Activated CD4-positive, alpha-beta T cell treated with anti-CD3 and anti-CD28 coated beads, Interleukin-10, Interleukin-2, amounts not matched to agents 100 ng/mL and 50 ng/mL, durations not matched to agents 16 hours and 8 hours (primary cell): ENCODE results near the gene LBHD1.
"Not testable (repeated sequence)": the region's sequence is repeated elsewhere in the genome, so short reads cannot be mapped to it uniquely, and the experiment has no call there.

Experiments
- DNase-seq: peaks from one replicate; pipeline ENCODE4 v3.0.0-alpha.2; 2020

The LBHD1 gene

GRCh38 chr11:62671608-62672389 lies at the start of gene LBHD1, which contains the start of gene UQCC3:
TSS of gene LBHD1 (minus strand) at chr11:62672267. CDS start at chr11:62670031, 2,236 bp downstream.
TSS of gene UQCC3 (plus strand) at chr11:62671673. CDS start at chr11:62671746, 73 bp downstream.
- DNase-seq = peak; percentile 97

DNA sequence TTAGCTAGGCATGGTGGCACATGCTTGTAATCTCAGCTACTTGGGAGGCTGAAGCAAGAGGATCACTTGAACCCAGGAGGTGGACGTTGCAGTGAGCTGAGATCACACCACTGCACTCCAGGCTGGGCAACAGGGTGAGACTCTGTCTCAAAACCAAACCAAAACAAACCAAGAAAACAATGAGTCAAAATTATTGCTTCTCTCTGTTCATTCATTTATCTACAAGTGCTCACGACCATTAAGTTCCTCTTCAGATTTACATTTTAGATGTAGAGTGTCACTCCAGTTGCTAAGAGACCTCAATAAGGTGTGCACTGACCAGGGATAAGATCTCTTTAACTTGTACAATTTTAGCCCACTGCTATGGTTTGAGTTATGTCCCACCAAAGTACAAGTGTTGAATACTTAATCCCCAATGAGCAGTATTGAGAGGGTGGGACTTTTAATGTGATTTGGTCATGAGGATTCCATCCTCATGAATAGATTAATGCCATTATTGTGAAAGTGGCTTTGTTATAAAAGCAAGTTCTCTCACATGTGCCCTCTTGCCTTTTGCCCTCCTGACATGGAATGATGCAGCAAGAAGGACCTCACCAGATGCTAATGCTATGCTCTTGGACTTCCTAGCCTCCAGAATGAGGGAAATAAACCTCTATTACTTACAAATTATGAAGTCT lies 47.4 kb upstream of the LBHD1 start:
- DNase-seq = peak; percentile 40

- DNase-seq = no peak
These were observed 44.7 kb upstream of the LBHD1 start for GRCh38 chr11:62716816-62717215.

- no peak for DNase-seq
These were observed 44.1 kb upstream of the LBHD1 start for GRCh38 chr11:62716206-62716605.

DNA sequence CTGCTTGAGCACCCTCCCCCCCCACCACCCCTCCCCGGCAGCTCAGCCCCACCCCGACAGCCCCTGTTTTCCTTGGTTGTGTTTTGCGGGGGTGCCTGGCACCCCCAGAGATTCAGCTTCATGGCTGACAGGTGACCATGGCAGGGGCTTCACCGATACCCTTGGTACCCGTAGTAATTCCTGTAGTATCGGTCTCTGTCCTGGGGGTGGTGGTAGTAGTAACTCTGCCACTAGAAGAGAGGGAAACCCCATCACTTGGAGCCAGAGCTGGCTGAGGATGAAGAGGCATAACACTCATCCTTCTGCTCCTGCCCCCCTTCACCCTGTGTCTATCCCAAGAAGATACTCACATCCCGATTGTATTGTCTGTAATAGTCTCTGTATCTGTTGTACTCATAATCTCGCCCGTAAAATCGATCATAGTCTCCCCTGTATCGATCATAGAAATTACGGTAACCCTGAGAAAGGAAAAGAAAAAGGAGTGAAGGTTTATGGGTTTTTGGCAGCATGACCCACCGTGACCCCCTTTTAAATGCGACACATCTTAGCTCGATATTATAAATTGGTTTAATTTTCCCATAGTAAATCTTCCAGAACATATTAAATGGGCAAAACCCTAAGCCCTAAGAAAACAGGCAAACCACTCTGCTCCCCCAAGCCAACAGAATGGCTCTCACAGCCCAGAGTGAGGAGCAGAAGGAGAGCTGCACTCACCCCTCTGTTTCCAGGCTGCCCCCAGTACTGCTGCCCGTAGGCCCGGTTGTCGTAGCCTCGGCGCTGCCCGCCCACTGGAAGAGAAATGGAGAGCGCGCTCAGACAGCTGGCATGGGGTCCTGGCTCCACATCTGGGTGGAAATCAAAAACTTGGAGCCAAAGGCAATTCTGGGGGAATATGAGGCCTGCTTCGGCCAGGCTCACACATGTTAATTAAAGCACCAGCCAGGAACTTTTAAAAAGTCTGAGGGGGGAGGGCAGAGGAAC lies 43.4 kb upstream of the LBHD1 start:
- DNase-seq = no peak

- no peak for DNase-seq
These were observed 41.3 kb upstream of the LBHD1 start for GRCh38 chr11:62713343-62713742.

DNA sequence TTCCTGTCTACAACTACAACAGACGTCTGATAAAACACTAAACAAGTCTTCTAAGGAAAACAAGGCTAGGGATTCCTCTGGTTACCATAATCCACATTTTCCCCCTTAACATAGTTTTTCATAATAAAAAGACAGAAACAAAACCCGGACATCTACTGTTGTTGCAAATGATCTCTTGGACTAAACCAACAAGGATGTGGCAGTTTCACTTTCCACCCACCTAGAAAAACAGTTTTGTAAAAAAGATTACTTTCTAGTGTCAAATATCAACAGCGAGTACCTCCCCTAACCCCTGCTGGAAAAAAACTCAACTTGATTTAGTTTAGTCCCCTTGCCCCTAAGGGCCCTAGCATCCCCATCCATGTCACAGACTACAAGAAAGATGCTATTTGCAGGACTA lies 40.8 kb upstream of the LBHD1 start:
- no peak for DNase-seq

DNA sequence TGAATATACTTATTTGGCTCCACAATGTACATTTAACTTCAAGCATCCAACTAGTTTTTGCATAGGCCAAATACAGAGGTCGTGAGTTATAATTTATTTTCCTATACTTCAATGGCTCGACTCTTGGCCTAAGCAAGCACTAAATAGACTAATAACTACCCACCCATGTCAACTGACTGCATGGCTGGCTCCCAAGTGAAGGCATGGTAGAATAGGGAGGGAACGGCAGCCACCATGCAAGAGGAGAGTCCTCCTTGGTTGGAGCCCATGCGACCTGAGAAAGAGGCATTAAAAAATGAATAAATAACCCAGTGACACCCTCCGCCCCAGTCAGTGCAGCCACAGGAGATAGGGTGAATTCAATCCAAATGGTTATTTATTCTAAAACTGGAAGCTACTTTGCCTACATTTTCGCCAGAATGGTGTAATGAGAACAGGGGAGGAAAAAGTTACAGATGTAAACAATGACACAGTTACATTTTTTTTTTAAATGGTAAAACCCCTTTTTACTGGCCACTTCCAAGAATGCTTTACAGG lies 40.3 kb upstream of the LBHD1 start:
- DNase-seq = no peak

DNA sequence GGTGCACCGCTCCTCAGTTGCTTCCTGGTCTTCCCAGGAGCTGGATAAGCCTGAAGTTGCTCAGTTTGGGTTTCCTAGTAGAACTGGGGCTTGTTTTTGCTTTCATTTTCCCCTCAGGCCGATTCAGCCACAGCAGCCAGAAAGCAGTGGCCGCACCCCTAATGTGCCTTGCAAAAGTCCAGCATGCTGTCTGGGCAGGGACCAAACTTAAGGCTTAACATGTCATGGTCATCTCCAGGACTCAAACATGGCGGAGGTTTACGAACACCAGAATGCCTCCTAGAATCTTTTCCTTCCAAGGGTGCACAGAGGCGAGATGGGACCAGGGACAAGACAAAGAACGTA lies 37.9 kb upstream of the LBHD1 start:
- no peak for DNase-seq

DNA sequence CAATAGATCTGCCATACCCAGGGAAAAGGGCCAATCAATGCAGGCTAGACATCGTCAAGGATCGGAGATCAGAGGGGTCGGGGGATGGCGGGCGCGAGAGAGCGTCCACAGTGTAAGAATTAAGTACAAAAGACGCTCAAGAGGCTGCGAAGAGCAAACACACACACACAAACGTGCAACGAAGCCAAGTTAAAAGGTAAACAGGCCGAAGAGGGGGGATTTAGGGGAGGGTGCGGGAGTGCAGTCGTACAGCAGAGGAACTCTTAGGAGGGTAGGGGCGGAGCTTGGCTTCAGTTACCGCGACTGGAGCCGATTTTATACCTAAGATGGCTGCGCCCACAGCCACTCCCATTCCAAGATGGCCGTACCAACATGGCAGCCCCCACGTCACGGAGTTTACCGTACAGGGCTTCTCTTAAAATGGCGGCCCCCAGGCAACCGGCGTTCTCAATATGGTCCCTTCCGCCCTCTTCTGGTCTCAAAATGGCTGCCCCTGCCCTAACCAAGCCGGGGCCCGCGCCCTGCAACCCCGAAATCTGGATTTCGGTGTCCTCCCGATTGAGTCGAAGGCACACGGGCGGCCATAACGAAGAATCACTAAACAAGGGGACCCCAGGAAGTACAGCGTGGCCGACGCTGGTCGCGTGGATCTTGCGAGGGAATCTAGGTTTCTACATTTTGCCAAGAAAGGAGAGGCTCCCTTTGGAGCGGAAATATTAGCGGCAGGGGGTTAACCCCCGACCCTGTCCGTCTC lies 37.4 kb upstream of the LBHD1 start:
- peak; percentile 98 for DNase-seq

DNA sequence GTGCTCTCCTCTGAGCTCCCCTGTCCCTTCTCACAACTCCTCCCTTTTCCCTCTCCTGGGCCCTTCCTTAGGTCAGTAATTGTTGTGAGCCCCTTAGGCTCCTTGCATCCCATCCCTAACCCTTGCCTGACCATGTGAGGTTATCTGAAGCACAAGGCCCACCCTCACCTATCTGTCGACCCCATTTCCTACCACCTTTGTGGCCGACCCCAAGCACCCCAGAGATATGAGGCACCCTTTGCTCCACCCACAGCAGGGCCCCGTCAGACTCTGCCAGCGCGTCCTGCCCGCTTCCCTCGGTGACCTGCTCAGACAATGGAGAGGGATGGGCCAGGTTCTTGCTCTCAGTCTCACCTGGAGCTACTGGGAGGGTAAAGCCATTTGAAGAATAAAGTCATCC lies 36.7 kb upstream of the LBHD1 start:
- DNase-seq = peak; percentile 43

GRCh38 chr11:62708392-62708791 lies 36.3 kb upstream of the LBHD1 start:
- DNase-seq = no peak

- DNase-seq = no peak
These were observed 35.3 kb upstream of the LBHD1 start, which contains the start of the genes BSCL2 and GNG3 for GRCh38 chr11:62707277-62707861. TSS of gene BSCL2 (minus strand) at chr11:62707424. CDS start at chr11:62707195, 229 bp downstream. TSS of gene GNG3 (plus strand) at chr11:62707676. CDS start at chr11:62708296, 620 bp downstream.

GRCh38 chr11:62706850-62707247 lies 34.8 kb upstream of the LBHD1 start:
- no peak for DNase-seq

- peak; percentile 97 for DNase-seq
These were observed 34.1 kb upstream of the LBHD1 start for GRCh38 chr11:62705880-62706849.

DNA sequence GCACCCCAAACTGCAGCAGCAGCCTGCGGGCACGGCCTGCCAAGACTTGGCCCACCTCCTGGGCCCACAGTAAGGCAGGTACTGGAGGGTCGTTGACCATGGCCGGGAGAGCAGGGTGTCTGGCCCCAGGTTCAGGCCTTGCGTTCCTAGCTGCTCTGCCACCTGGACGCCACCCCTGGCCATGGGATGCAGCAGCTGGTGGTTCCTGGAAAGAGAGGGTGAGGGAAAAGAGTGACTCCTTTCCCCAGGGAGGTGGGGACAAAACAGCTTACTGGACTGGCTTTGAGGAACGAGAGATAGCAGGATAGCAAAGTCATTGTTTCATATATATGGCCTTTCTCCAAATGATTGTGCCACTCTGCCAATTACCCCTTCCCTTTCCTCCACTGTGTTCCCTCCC lies 33.3 kb upstream of the LBHD1 start:
- no peak for DNase-seq

- not testable (repeated sequence) for DNase-seq
These were observed 31.9 kb upstream of the LBHD1 start for GRCh38 chr11:62703921-62704320.

DNA sequence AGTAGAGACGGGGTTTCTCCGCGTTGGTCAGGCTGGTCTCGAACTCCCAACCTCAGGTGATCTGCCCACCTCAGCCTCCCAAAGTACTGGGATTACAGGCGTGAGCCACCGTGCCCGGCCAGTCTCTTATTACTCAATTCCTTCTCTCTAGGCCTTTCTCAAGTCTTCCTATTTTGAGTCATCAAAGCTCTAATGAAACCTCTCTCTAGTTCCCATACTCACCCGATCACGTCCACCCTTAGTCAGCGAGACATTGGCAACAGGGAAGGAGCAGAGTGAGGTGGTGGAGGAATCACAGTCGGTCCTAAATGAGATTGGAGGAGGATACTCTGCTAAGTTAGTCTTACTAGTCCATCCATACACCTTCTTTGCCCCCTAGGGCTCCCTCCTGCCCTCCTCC lies 30.2 kb upstream of the LBHD1 start:
- DNase-seq = peak; percentile 70

- peak; percentile 79 for DNase-seq
These were observed 22.5 kb upstream of the LBHD1 start for GRCh38 chr11:62694455-62695167.

DNA sequence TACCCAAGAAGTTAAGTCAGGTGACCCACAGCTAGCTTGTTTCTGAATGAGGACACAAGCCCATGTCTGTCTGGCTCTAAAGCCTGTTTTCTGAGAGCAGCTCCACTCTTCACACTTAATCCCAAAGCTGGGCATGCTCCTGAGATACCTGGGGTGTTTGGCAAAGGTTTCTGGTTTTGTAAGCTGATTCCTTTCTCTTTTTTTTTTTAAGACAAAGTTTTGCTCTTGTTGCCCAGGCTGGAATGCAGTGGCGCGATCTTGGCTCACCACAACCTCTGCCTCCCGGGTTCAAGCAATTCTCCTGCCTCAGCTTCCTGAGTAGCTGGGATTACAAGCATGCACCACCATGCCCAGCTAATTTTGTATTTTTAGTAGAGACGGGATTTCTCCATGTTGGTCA lies 21.6 kb upstream of the LBHD1 start:
- not testable (repeated sequence) for DNase-seq
